K562 (cell line): Measurements from ENCODE around the gene SH3TC1. TPM values are rescaled to one million over a fixed set of nuclear protein-coding genes. Genes with fewer than 3 reads are reported as not detected.

Experiments used
- ATAC-seq: fragments of 200-7000 bp; cut with Tn5 transposase; 3 replicates; pipeline ENCODE4 v1.9.1; 2020; ENCODE audit warnings: moderate library complexity
- BruUV-seq: library from RNA; stranded (reverse); fragments of 400-500 nt; replicated peaks from 2 replicates; lab custom pipeline; 2021; lab: Mats Ljungman, UMichigan
- CTCF ChIA-PET: fragments of 300-600 bp; formaldehyde crosslinking; extraction: SDS; loops from one replicate; lab custom pipeline; 2021; ENCODE audit warnings: low intra/inter-chr PET ratio; lab: Yijun Ruan, JAX
- POLR2A ChIA-PET: fragments of 300-600, 350-650 bp; sonication (Branson Sonifier 250); formaldehyde crosslinking; extraction: SDS; loops from one replicate; lab custom pipeline; 2021; ENCODE audit warnings: antibody characterized with exemption, inconsistent platforms; lab: Yijun Ruan, JAX
- DNase-seq, 4 experiments: peaks; one replicate each; pipeline versions ENCODE4 v3.0.0 to v3.0.0-alpha.2; 2011 to 2018; ENCODE audit warnings: low spot score in 3 of 4, mixed read lengths in 3 of 4; ENCODE audit errors: extremely low read depth in 1 of 4
- FAIRE-seq: peaks from 2 replicates; lab custom pipeline; 2011; peaks lifted over from hg19 to GRCh38; lab: Jason Lieb, UNC
- H2AFZ ChIP-seq: 2 replicates; pipeline ENCODE4 v1.6.0; 2011; ENCODE audit warnings: low read depth, low read length, control low read depth, inconsistent platforms
- H3K27ac ChIP-seq: fragments of 200-600 bp; 3 replicates; pipeline ENCODE4 v1.8.0; 2011; ENCODE audit warnings: low read depth, mild to moderate bottlenecking, control low read depth, inconsistent platforms, low read length, moderate library complexity, mixed read lengths; ENCODE audit errors: extremely low read depth
- H3K27me3 ChIP-seq, 2 experiments: fragments of 300-600 bp in 1 of 2; 2 replicates in 1 of 2; 3 replicates in 1 of 2; pipeline versions ENCODE4 v1.6.0 to v1.8.0; 2011; ENCODE audit warnings: inconsistent platforms in 2 of 2, low read length in 2 of 2, mild to moderate bottlenecking in 1 of 2, mixed read lengths in 1 of 2, moderate library complexity in 1 of 2; ENCODE audit not compliant: control insufficient read depth in 2 of 2, insufficient read depth in 2 of 2
- H3K36me3 ChIP-seq: fragments of 300-600 bp; 3 replicates; pipeline ENCODE4 v1.8.0; 2011; ENCODE audit warnings: mild to moderate bottlenecking, low read length, inconsistent platforms; ENCODE audit not compliant: control insufficient read depth, insufficient read depth
- H3K4me1 ChIP-seq, 2 experiments: fragments of 200-600 bp in 1 of 2; replicated peaks in 1 of 2; 2 replicates in 1 of 2; 3 replicates in 1 of 2; pipeline versions ENCODE4 v1.5.1 to v1.8.0; 2011; ENCODE audit warnings: inconsistent platforms in 2 of 2, low read length in 2 of 2, mild to moderate bottlenecking in 1 of 2, mixed read lengths in 1 of 2, moderate library complexity in 1 of 2; ENCODE audit not compliant: control insufficient read depth in 2 of 2, insufficient read depth in 2 of 2
- H3K4me2 ChIP-seq: 2 replicates; pipeline ENCODE4 v1.6.1; 2011; ENCODE audit warnings: low read length, control low read depth, inconsistent platforms, mixed read lengths; ENCODE audit not compliant: insufficient read depth
- H3K4me3 ChIP-seq: fragments of 200-600 bp; sonication (generic), shearing (Covaris generic); 2 replicates; pipeline ENCODE4 v1.5.1; 2016; ENCODE audit warnings: control low read depth, inconsistent platforms
- H3K79me2 ChIP-seq: fragments of 200-600 bp; 3 replicates; pipeline ENCODE4 v1.8.0; 2011; ENCODE audit warnings: low read length, inconsistent platforms; ENCODE audit not compliant: control insufficient read depth, insufficient read depth
- H3K9ac ChIP-seq, 2 experiments: 2 replicates each; pipeline versions ENCODE4 v1.6.0 to v1.6.1; 2011; ENCODE audit warnings: low read depth in 2 of 2, low read length in 2 of 2, control low read depth in 1 of 2, inconsistent platforms in 1 of 2, mild to moderate bottlenecking in 1 of 2, mixed read lengths in 1 of 2; ENCODE audit not compliant: insufficient read depth in 1 of 2
- H3K9me1 ChIP-seq: one replicate; pipeline ENCODE4 v1.6.0; 2011; ENCODE audit warnings: inconsistent platforms, mild to moderate bottlenecking, low read length, moderate library complexity; ENCODE audit not compliant: control insufficient read depth, insufficient read depth
- H3K9me3 ChIP-seq: replicated peaks from 2 replicates; pipeline ENCODE4 v1.5.1; 2011; ENCODE audit warnings: low read depth, low read length, inconsistent platforms; ENCODE audit not compliant: control insufficient read depth, insufficient read depth
- H4K20me1 ChIP-seq: replicated peaks from 2 replicates; pipeline ENCODE4 v1.6.1; 2011; ENCODE audit warnings: low read length, inconsistent platforms, mixed read lengths; ENCODE audit not compliant: control insufficient read depth, insufficient read depth
- ADNP ChIP-seq: fragments of 200-800 bp; sonication (Bioruptor generic); IDR thresholded peaks from 2 replicates; pipeline ENCODE4 v1.6.1; 2016; ENCODE audit warnings: missing genetic modification characterization, missing compliant biosample characterization
- ARID1B ChIP-seq: fragments of 450-650 bp; IDR thresholded peaks from 2 replicates; pipeline ENCODE4 v1.6.1; 2016; ENCODE audit warnings: antibody characterized with exemption, mild to moderate bottlenecking, inconsistent platforms
- BRD9 ChIP-seq: fragments of 450-650 bp; IDR thresholded peaks from 2 replicates; pipeline ENCODE4 v1.6.1; 2018; ENCODE audit warnings: low read depth; ENCODE audit not compliant: partially characterized antibody
- CREBBP ChIP-seq: IDR thresholded peaks from one replicate; pipeline ENCODE4 v1.6.1; 2012; ENCODE audit warnings: low read depth, mild to moderate bottlenecking, control low read depth, inconsistent platforms, low read length
- HMG20A ChIP-seq: fragments of 450-650 bp; formaldehyde crosslinking; conservative IDR thresholded peaks from 2 replicates; pipeline ENCODE4 v1.4.0; 2020; ENCODE audit warnings: mild to moderate bottlenecking, mixed read lengths
- HNRNPK ChIP-seq: fragments of 200-400 bp; formaldehyde crosslinking; IDR thresholded peaks from one replicate; pipeline ENCODE4 v1.6.1; 2018; ENCODE audit warnings: mild to moderate bottlenecking, low read depth, low read length; ENCODE audit not compliant: poor library complexity, severe bottlenecking
- KDM2B ChIP-seq: fragments of 250-450 bp; sonication (Bioruptor Pico); IDR thresholded peaks from 2 replicates; pipeline ENCODE4 v1.8.0; 2021; ENCODE audit warnings: mild to moderate bottlenecking, moderate library complexity
- ZKSCAN8 ChIP-seq: fragments of 200-800 bp; sonication (Bioruptor generic); IDR thresholded peaks from 2 replicates; pipeline ENCODE4 v1.6.1; 2016; ENCODE audit warnings: missing genetic modification characterization, missing compliant biosample characterization
- ZNF165 ChIP-seq: fragments of 250-450 bp; sonication (Bioruptor Pico); IDR thresholded peaks from 2 replicates; pipeline ENCODE4 v1.4.0; 2020; ENCODE audit warnings: borderline replicate concordance
- ZNF239 ChIP-seq: fragments of 250-450 bp; sonication (Bioruptor Pico); IDR thresholded peaks from 2 replicates; pipeline ENCODE4 v1.4.0; 2020; ENCODE audit warnings: mild to moderate bottlenecking
- ZNF263 ChIP-seq: sonication (generic); formaldehyde crosslinking; IDR thresholded peaks from 2 replicates; pipeline ENCODE4 v1.8.0; 2022; ENCODE audit warnings: mild to moderate bottlenecking, missing genetic modification reagents, borderline replicate concordance
- WGBS: fragments of 100-300 bp; shearing (Covaris generic); methylation state at CpG from one replicate; pipeline ENCODE4 v1.1.6; 2016; ENCODE audit warnings: low coverage, mixed read lengths; ENCODE audit not compliant: insufficient coverage; ENCODE audit errors: missing lambda C conversion rate; 5-methylcytosine and 5-hydroxymethylcytosine counted together
- in situ Hi-C: fragments of 300-500 bp; cut with MboI; formaldehyde crosslinking; loops from 4 replicates; pipeline ENCODE4 v1.15.0; 2018; ENCODE audit warnings: inconsistent platforms, mixed read lengths
- intact Hi-C: fragments of 100-400 bp; cut with micrococcal nuclease; formaldehyde crosslinking; loops from 2 replicates; pipeline ENCODE4 v1.14.2; 2022
- polyA plus RNA-seq, 8 experiments: library from polyadenylated mRNA; depleted of rRNA in 4 of 8; stranded (reverse) in 5 of 8; unstranded in 3 of 8; fragments of >200 nt; fragmentation: Nextera tagmentation in 2 of 8; fragmentation: Illumina TruSeq in 1 of 8; extraction: Ambion mirVana in 2 of 8; extraction: Trizol in 1 of 8; gene quantifications; 2 replicates each; pipeline versions ENCODE4 v1.2.1 to v1.2.3, GENCODE V29; 2011 to 2014; ENCODE audit warnings: inconsistent platforms in 1 of 8, missing spikeins in 1 of 8
- total RNA-seq, 7 experiments: library from RNA; depleted of rRNA in 6 of 7; stranded (reverse); fragments of >200 nt in 6 of 7; fragmentation: Illumina TruSeq in 2 of 7; extraction: Trizol in 2 of 7; gene quantifications; 2 replicates each; pipeline versions ENCODE4 v1.2.1 to v1.2.3, GENCODE V29; 2011 to 2021; ENCODE audit warnings: low replicate concordance in 1 of 7
- TF ChIP-seq, protein P1 (sequence below): fragments of 250-450 bp; sonication (Bioruptor Pico); IDR thresholded peaks from 2 replicates; pipeline ENCODE4 v1.4.0; 2020
- TF ChIP-seq, protein P2 (sequence below): fragments of 250-450 bp; sonication (Bioruptor Pico); IDR thresholded peaks from 2 replicates; pipeline ENCODE4 v1.8.0; 2021; ENCODE audit warnings: mild to moderate bottlenecking, moderate library complexity
- TF ChIP-seq, protein P3 (sequence below): sonication (generic); formaldehyde crosslinking; IDR thresholded peaks from 2 replicates; pipeline ENCODE4 v1.8.1; 2023; ENCODE audit warnings: mild to moderate bottlenecking, missing genetic modification reagents
- TF ChIP-seq, protein P4 (sequence below): fragments of 250-450 bp; sonication (Bioruptor Pico); IDR thresholded peaks from 2 replicates; pipeline ENCODE4 v1.5.0; 2022; ENCODE audit warnings: mild to moderate bottlenecking

The SH3TC1 gene
- total and polyA plus RNA-seq, 9 of the 15 experiments (the other 6 are each of a cell fraction or from before 2014, with no cell fraction given), result 0.04 to 2.1 (median 0.48) TPM; not detected in 1

DNA sequence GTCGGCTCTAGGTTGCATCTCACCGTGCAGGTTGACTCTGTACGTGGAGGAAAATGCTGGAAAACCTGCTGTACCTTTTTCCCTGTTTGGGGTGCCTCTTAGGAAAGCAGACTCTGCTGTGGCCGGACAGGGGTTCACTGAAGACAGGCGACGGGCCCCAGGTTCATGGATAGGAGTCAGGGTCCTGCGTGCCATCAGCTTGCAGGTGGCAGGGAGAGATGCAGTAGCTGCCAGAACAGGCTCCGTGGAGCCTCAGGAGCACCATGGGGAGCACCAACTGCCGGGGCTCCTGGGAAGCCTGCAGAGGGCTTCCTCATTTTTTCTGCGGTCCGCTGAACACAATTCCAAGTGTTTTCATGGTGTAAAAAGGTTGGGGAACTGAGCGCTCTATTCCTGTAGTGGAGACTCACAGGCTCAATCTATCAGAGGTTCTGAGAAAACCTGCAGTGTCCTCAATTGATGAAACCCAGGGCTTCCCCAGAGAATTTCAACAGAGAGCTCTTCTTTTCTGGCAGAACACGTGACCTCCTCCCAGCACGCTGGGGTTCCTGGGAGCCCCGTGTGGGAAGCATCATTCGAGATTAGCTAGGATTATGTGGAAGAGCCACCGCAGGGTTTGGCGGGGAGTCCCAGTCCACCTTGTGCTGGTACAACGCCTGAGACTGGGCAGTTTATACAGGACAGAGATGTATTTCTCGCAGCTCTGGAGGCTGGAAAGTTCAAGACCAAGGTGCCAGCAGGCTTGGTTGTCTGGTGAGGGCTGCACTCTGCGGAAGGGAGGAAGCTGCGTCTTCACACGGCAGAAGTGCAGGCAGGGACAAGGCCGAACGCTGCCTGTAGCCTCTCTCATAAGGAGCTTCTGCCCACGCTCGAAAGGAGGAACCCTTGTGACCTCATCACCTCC, 72.1 kb downstream of the SH3TC1 start:
- Histone ChIP-seq H3K79me2 (no peaks in the 10 kb centered on the region), H3K4me1 (peaks cover 0 to 25% of the 10 kb centered on the region in 2 experiments; a peak in 4 of 5 replicates), H3K36me3 (no peaks in the 10 kb centered on the region), H3K9me3 (no peaks in the 10 kb centered on the region), H3K4me2 (no peak overlapping the region), H4K20me1 (no peaks in the 10 kb centered on the region), H3K27ac (no peak overlapping the region), H3K9ac (no peak overlapping the region), H2AFZ (no peak overlapping the region), H3K9me1 (peaks cover 4% of the 10 kb centered on the region), H3K4me3 (no peak overlapping the region), H3K27me3 (peaks cover 0 to 50% of the 10 kb centered on the region in 2 experiments)
- intact Hi-C loops (no loop called here), in situ Hi-C loops (no loop called here)
- FAIRE-seq, result no peak
- no peak for ATAC-seq
- CTCF ChIA-PET, result no interaction called here
- POLR2A ChIA-PET, result interaction anchor here (0.6 to 1.7 kb wide), 7 partner anchors 12 to 209 kb away, joined by 3 to 5 read pairs (median 3); no protein-coding TSS in a partner anchor
- 10% methylated on average over 27 of the region's 27 CpGs for WGBS
- no peak for DNase-seq
- BruUV-seq, result no TSS peak
- TF ChIP-seq ADNP (tag) (no peak), HMG20A (CRISPR knock-in tag) (no peak), HNRNPK (no peak), KDM2B (no peak), ZNF165 (no peak), ZNF263 (CRISPR knock-in tag) (peak; percentile 92), ZNF239 (CRISPR knock-in tag) (no peak), ZKSCAN8 (CRISPR knock-in tag) (no peak), CREBBP (no peak), ARID1B (no peak), BRD9 (no peak)
- TF ChIP-seq, protein P1, sequence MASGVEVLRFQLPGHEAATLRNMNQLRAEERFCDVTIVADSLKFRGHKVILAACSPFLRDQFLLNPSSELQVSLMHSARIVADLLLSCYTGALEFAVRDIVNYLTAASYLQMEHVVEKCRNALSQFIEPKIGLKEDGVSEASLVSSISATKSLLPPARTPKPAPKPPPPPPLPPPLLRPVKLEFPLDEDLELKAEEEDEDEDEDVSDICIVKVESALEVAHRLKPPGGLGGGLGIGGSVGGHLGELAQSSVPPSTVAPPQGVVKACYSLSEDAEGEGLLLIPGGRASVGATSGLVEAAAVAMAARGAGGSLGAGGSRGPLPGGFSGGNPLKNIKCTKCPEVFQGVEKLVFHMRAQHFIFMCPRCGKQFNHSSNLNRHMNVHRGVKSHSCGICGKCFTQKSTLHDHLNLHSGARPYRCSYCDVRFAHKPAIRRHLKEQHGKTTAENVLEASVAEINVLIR, result no peak
- TF ChIP-seq, protein P2, sequence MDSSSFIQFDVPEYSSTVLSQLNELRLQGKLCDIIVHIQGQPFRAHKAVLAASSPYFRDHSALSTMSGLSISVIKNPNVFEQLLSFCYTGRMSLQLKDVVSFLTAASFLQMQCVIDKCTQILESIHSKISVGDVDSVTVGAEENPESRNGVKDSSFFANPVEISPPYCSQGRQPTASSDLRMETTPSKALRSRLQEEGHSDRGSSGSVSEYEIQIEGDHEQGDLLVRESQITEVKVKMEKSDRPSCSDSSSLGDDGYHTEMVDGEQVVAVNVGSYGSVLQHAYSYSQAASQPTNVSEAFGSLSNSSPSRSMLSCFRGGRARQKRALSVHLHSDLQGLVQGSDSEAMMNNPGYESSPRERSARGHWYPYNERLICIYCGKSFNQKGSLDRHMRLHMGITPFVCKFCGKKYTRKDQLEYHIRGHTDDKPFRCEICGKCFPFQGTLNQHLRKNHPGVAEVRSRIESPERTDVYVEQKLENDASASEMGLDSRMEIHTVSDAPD (CRISPR knock-in tag), result no peak
- TF ChIP-seq, protein P3, sequence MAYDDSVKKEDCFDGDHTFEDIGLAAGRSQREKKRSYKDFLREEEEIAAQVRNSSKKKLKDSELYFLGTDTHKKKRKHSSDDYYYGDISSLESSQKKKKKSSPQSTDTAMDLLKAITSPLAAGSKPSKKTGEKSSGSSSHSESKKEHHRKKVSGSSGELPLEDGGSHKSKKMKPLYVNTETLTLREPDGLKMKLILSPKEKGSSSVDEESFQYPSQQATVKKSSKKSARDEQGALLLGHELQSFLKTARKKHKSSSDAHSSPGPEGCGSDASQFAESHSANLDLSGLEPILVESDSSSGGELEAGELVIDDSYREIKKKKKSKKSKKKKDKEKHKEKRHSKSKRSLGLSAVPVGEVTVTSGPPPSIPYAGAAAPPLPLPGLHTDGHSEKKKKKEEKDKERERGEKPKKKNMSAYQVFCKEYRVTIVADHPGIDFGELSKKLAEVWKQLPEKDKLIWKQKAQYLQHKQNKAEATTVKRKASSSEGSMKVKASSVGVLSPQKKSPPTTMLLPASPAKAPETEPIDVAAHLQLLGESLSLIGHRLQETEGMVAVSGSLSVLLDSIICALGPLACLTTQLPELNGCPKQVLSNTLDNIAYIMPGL (CRISPR knock-in tag), result no peak
- TF ChIP-seq, protein P4, sequence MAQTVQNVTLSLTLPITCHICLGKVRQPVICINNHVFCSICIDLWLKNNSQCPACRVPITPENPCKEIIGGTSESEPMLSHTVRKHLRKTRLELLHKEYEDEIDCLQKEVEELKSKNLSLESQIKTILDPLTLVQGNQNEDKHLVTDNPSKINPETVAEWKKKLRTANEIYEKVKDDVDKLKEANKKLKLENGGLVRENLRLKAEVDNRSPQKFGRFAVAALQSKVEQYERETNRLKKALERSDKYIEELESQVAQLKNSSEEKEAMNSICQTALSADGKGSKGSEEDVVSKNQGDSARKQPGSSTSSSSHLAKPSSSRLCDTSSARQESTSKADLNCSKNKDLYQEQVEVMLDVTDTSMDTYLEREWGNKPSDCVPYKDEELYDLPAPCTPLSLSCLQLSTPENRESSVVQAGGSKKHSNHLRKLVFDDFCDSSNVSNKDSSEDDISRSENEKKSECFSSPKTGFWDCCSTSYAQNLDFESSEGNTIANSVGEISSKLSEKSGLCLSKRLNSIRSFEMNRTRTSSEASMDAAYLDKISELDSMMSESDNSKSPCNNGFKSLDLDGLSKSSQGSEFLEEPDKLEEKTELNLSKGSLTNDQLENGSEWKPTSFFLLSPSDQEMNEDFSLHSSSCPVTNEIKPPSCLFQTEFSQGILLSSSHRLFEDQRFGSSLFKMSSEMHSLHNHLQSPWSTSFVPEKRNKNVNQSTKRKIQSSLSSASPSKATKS (CRISPR knock-in tag), result no peak
